BJ (cell line): Measurements from ENCODE around the gene PTPRG. TPM values are rescaled to one million over a fixed set of nuclear protein-coding genes. Genes with fewer than 3 reads are reported as not detected.

Experiments
- CTCF ChIA-PET: fragments of 350-600 bp; formaldehyde crosslinking; extraction: SDS; loops from one replicate; lab custom pipeline; 2021; ENCODE audit warnings: antibody characterized with exemption, inconsistent platforms; lab: Yijun Ruan, JAX
- POLR2A ChIA-PET: fragments of 300-600 bp; sonication (Branson Sonifier 250); formaldehyde crosslinking; extraction: SDS; loops from one replicate; lab custom pipeline; 2021; ENCODE audit warnings: antibody characterized with exemption; lab: Charles Lee
- DNase-seq: peaks from one replicate; pipeline ENCODE4 v3.0.0-alpha.2; 2011; ENCODE audit warnings: low read depth
- H3K27me3 ChIP-seq: 2 replicates; pipeline ENCODE4 v1.6.0; 2011; ENCODE audit warnings: low read length; ENCODE audit not compliant: control insufficient read depth, insufficient read depth
- H3K36me3 ChIP-seq: 2 replicates; pipeline ENCODE4 v1.5.1; 2011; ENCODE audit warnings: low read length; ENCODE audit not compliant: control insufficient read depth, insufficient read depth
- H3K4me3 ChIP-seq: 2 replicates; pipeline ENCODE4 v1.5.1; 2011; ENCODE audit warnings: low read depth, mild to moderate bottlenecking, control low read depth, low read length
- CTCF ChIP-seq: IDR thresholded peaks from 2 replicates; pipeline ENCODE4 v1.5.1; 2011; ENCODE audit warnings: low read depth, mild to moderate bottlenecking, control low read depth, inconsistent platforms, low read length, moderate library complexity; ENCODE audit not compliant: insufficient read depth
- polyA plus RNA-seq: library from polyadenylated mRNA; depleted of rRNA; stranded (reverse); fragments of >200 nt; gene quantifications from 2 replicates; pipeline ENCODE4 v1.2.3, GENCODE V29; 2011

The PTPRG gene
- polyA plus RNA-seq, 1 experiment, result 20.8 TPM

GRCh38 chr3:61966200-61966599 is 404.8 kb downstream of the PTPRG start:
- no peaks in the 10 kb centered on the region for H3K27me3 ChIP-seq
- CTCF ChIA-PET, result no interaction called here
- no peak for TF ChIP-seq CTCF
- H3K4me3 ChIP-seq, result no peak overlapping the region
- no peak for DNase-seq
- POLR2A ChIA-PET, result no interaction called here
- no peaks in the 10 kb centered on the region for H3K36me3 ChIP-seq

GRCh38 chr3:61967019-61967418 is 405.6 kb downstream of the PTPRG start:
- H3K27me3 ChIP-seq, result no peaks in the 10 kb centered on the region
- no peak for TF ChIP-seq CTCF
- no peaks in the 10 kb centered on the region for H3K36me3 ChIP-seq
- CTCF ChIA-PET, result no interaction called here
- POLR2A ChIA-PET, result no interaction called here
- H3K4me3 ChIP-seq, result no peak overlapping the region
- DNase-seq, result no peak

DNA sequence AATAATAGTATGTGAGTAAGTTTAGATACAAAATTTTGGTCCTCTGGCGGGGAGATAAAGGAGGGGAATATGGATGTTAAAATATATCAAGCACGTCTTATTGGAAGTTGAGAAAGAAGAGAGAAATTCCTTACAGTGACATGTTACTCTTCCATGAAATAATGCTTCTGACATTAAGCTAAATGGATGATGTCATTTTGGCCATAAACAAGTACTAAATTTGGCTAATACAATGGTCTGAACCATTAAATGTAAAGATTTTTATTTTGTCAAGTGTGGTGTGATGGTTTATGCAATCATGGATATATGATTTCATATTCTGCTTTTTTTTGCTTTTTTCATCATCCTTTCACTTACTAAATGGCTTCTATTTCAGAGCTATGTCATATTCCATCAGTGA is 406.6 kb downstream of the PTPRG start:
- TF ChIP-seq CTCF, result no peak
- H3K4me3 ChIP-seq, result no peak overlapping the region
- H3K36me3 ChIP-seq, result no peaks in the 10 kb centered on the region
- POLR2A ChIA-PET, result no interaction called here
- CTCF ChIA-PET, result no interaction called here
- H3K27me3 ChIP-seq, result no peaks in the 10 kb centered on the region
- DNase-seq, result no peak

GRCh38 chr3:61974662-61975061 is 413.3 kb downstream of the PTPRG start:
- CTCF ChIA-PET, result interaction anchor here (0.7 kb wide), 1 partner anchor 214 kb away, joined by 3 read pairs; no protein-coding TSS in a partner anchor
- Histone ChIP-seq H3K4me3 (no peak overlapping the region), H3K27me3 (no peaks in the 10 kb centered on the region), H3K36me3 (no peaks in the 10 kb centered on the region)
- POLR2A ChIA-PET, result no interaction called here
- no peak for TF ChIP-seq CTCF
- DNase-seq, result no peak

GRCh38 chr3:61975199-61975598 is 413.8 kb downstream of the PTPRG start:
- no peak for TF ChIP-seq CTCF
- H3K27me3 ChIP-seq, result no peaks in the 10 kb centered on the region
- ChIA-PET POLR2A (no interaction called here), CTCF (interaction anchor here (0.7 kb wide), 1 partner anchor 213 kb away, joined by 3 read pairs; no protein-coding TSS in a partner anchor)
- H3K36me3 ChIP-seq, result no peaks in the 10 kb centered on the region
- no peak overlapping the region for H3K4me3 ChIP-seq
- no peak for DNase-seq
